ENCODE results near the gene FBXO38.

Gene FBXO38

GRCh38 chr5:148372166-148372725 lies 11.5 kb upstream of the FBXO38 start:
- in situ Hi-C loops (cut with MboI; ENCODE audit: low pct_unique_long_range_greater_than_20kb, low sequenced_read_pairs, unreplicated experiment): no loop called here
- no peak for TF ChIP-seq CTCF (IDR thresholded peaks at IDR 0.05; ENCODE audit: extremely low read depth, insufficient read depth, missing control alignments)
- no peak for DNase-seq (ENCODE audit: low spot score)

- in situ Hi-C loops (cut with MboI; ENCODE audit: low pct_unique_long_range_greater_than_20kb, low sequenced_read_pairs, unreplicated experiment): no loop called here
- no peak for TF ChIP-seq CTCF (IDR thresholded peaks at IDR 0.05; ENCODE audit: extremely low read depth, insufficient read depth, missing control alignments)
- DNase-seq (ENCODE audit: low spot score): no peak
Observed at GRCh38 chr5:148372893-148373292, 10.9 kb upstream of the FBXO38 start.

- TF ChIP-seq CTCF (IDR thresholded peaks at IDR 0.05; ENCODE audit: extremely low read depth, insufficient read depth, missing control alignments): peak; percentile 61
- DNase-seq (ENCODE audit: low spot score): no peak
- in situ Hi-C loops (cut with MboI; ENCODE audit: low pct_unique_long_range_greater_than_20kb, low sequenced_read_pairs, unreplicated experiment): no loop called here
Observed at GRCh38 chr5:148374690-148375360, 8.9 kb upstream of the FBXO38 start.

- no peak for TF ChIP-seq CTCF (IDR thresholded peaks at IDR 0.05; ENCODE audit: extremely low read depth, insufficient read depth, missing control alignments)
- in situ Hi-C loops (cut with MboI; ENCODE audit: low pct_unique_long_range_greater_than_20kb, low sequenced_read_pairs, unreplicated experiment): no loop called here
Observed at GRCh38 chr5:148376198-148376597, 7.6 kb upstream of the FBXO38 start.

GRCh38 chr5:148378670-148379069 lies 5.1 kb upstream of the FBXO38 start:
- no peak for DNase-seq (ENCODE audit: low spot score)
- in situ Hi-C loops (cut with MboI; ENCODE audit: low pct_unique_long_range_greater_than_20kb, low sequenced_read_pairs, unreplicated experiment): no loop called here
- TF ChIP-seq CTCF (IDR thresholded peaks at IDR 0.05; ENCODE audit: extremely low read depth, insufficient read depth, missing control alignments): no peak

More at GRCh38 chr5:148376198-148376597, 7.6 kb upstream of the FBXO38 start:
- no peak for DNase-seq (ENCODE audit: low spot score)

GRCh38 chr5:148379340-148379739 lies 4.4 kb upstream of the FBXO38 start:
- in situ Hi-C loops (cut with MboI; ENCODE audit: low pct_unique_long_range_greater_than_20kb, low sequenced_read_pairs, unreplicated experiment): no loop called here
- no peak for TF ChIP-seq CTCF (IDR thresholded peaks at IDR 0.05; ENCODE audit: extremely low read depth, insufficient read depth, missing control alignments)
- no peak for DNase-seq (ENCODE audit: low spot score)
